Measurements from ENCODE around the gene NUDT14. TPM values are rescaled to one million over a fixed set of nuclear protein-coding genes. Genes with fewer than 3 reads are reported as not detected.

The NUDT14 gene
- total RNA-seq, 1 donor from 2014 or later = 5.5 TPM

DNA sequence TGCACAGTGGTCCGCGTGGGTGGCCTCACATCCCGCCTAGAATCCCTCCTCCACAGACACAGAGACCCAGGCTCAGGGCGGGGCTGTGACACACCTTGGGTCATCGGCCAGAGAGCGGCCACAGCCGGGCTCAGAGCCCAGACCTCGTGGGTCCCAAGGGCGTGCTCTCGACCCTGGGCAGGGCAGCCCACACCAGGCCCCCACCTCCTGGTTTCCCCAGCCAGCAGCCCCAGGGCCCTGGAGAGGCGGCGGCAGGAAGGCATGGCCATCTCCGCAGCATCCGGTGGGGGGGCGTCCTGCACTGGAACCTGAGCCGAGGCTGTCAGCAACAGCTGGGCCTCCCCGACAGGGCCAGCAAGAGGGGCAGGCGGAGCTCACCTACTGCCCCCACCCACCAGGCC is 27.8 kb downstream of the NUDT14 start:
- Histone ChIP-seq H3F3A (ENCODE audit: low read depth) (no peaks in the 10 kb centered on the region), H3K36me3 (no peaks in the 10 kb centered on the region), H3K9me3 (ENCODE audit: low read depth) (no peaks in the 10 kb centered on the region), H3K4me3 (no peak overlapping the region), H3K4me1 (peaks cover 9% of the 10 kb centered on the region), H2AFZ (replicated peaks) (no peak overlapping the region), H3K27me3 (no peaks in the 10 kb centered on the region), H3K9ac (no peak overlapping the region), H3K27ac (no peak overlapping the region), H3K4me2 (no peak overlapping the region), H4K20me1 (ENCODE audit: low read depth) (no peaks in the 10 kb centered on the region), H3K79me2 (ENCODE audit: low read depth) (no peaks in the 10 kb centered on the region)
- Mint-ChIP-seq H3K27me3 (ENCODE audit: insufficient read depth, low read depth) (no peaks in the 10 kb centered on the region), H3K36me3 (no peaks in the 10 kb centered on the region), H3K4me1 (no peaks in the 10 kb centered on the region), H3K9me3 (no peaks in the 10 kb centered on the region), H3K27ac (no peak overlapping the region), H3K4me3 (no peak overlapping the region)
- no peak for DNase-seq (ENCODE audit: low spot score)
- TF ChIP-seq EZH2phosphoT487 (IDR thresholded peaks at IDR 0.05) = no peak
- no peak for TF ChIP-seq EZH2 (IDR thresholded peaks at IDR 0.05)

DNA sequence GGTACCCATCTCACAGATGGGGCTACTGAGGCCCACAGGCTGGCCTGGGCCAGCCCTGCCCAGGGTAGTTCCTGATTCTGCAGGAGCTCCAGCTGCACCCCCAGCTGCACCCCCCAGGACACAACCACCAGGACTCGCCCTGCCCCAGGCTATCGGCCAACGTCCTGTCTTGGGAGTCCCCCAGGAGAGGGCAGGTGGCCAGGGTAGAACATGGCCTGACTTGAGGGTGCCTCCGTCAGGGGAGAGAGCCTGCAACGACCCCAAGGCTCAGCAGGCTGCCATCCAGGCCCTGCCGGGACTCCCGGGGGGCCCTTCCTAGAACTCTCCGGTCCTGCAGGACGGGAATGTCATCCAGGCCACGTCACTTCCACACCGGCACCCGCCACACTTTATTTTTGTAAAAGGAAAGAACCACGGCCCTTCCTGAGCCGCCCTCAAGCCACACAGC is 28.3 kb downstream of the NUDT14 start:
- Histone ChIP-seq H3K9me3 (ENCODE audit: low read depth) (no peaks in the 10 kb centered on the region), H2AFZ (replicated peaks) (no peak overlapping the region), H3K4me2 (no peak overlapping the region), H3K4me1 (peaks cover 9% of the 10 kb centered on the region), H3K9ac (no peak overlapping the region), H3K79me2 (ENCODE audit: low read depth) (no peaks in the 10 kb centered on the region), H3K27me3 (no peaks in the 10 kb centered on the region), H3K27ac (no peak overlapping the region), H3K4me3 (no peak overlapping the region), H3F3A (ENCODE audit: low read depth) (no peaks in the 10 kb centered on the region), H3K36me3 (no peaks in the 10 kb centered on the region), H4K20me1 (ENCODE audit: low read depth) (no peaks in the 10 kb centered on the region)
- H3K36me3 Mint-ChIP-seq = no peaks in the 10 kb centered on the region
- DNase-seq (ENCODE audit: low spot score) = no peak
- no peak overlapping the region for H3K27ac Mint-ChIP-seq
- H3K27me3 Mint-ChIP-seq (ENCODE audit: insufficient read depth, low read depth) = no peaks in the 10 kb centered on the region
- TF ChIP-seq EZH2phosphoT487 (IDR thresholded peaks at IDR 0.05) (no peak), EZH2 (IDR thresholded peaks at IDR 0.05) (no peak)
- TF ChIP-seq, protein P1, sequence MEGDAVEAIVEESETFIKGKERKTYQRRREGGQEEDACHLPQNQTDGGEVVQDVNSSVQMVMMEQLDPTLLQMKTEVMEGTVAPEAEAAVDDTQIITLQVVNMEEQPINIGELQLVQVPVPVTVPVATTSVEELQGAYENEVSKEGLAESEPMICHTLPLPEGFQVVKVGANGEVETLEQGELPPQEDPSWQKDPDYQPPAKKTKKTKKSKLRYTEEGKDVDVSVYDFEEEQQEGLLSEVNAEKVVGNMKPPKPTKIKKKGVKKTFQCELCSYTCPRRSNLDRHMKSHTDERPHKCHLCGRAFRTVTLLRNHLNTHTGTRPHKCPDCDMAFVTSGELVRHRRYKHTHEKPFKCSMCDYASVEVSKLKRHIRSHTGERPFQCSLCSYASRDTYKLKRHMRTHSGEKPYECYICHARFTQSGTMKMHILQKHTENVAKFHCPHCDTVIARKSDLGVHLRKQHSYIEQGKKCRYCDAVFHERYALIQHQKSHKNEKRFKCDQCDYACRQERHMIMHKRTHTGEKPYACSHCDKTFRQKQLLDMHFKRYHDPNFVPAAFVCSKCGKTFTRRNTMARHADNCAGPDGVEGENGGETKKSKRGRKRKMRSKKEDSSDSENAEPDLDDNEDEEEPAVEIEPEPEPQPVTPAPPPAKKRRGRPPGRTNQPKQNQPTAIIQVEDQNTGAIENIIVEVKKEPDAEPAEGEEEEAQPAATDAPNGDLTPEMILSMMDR (IDR thresholded peaks at IDR 0.05) = no peak
- no peaks in the 10 kb centered on the region for H3K4me1 Mint-ChIP-seq
- no peaks in the 10 kb centered on the region for H3K9me3 Mint-ChIP-seq
- H3K4me3 Mint-ChIP-seq = no peak overlapping the region

DNA sequence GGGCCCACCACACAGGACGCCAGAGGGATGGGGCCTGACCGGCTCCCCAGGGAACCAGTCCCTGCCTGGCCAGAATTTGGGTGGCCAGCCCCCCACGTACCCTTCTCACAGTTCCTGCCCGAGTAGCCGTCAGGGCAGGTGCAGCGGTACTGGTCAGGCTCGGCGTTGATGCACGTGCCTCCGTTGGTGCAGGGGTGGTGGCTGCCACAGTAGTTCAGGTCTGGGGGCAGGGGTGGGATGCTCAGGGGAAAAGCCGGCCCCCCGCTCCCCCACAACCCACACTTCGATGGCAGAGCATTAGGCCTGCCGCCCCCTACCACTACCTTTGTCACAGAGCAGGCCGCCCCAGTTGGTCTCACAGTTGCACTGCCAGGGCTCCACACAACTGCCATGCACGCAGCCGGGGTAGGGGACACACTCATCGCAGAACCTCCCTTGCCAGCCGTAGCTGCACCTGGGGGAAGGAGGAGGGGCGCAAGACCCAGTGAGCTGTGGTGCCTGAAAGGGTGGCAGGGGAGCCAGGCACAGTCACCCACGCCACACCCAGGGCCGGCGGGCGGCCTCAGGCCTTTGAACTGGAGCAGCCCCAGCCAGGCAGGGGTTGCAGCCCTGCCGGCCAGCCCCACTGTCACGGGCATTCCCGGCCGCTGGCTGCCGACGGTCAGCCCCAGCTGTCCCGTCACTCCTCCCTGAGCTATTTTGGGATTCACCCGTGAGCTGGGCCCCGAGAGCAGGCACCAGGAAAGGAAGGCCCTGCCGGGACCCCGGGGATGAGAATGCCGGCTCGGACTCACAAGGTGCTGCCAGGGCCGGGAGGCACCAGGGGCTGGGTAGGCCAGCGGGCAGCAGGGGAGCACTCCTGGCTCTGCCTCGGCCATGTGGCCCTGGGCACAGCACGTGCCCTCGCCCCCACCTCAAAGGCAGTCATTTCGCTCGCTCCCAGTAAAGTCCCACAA is 29.0 kb downstream of the NUDT14 start:
- H3K9me3 Mint-ChIP-seq = no peaks in the 10 kb centered on the region
- H3F3A ChIP-seq (ENCODE audit: low read depth) = no peaks in the 10 kb centered on the region
- H2AFZ ChIP-seq (replicated peaks) = no peak overlapping the region
- no peak overlapping the region for H3K27ac Mint-ChIP-seq
- H3K4me3 ChIP-seq = no peak overlapping the region
- no peaks in the 10 kb centered on the region for H3K79me2 ChIP-seq (ENCODE audit: low read depth)
- H3K4me1 ChIP-seq = peaks cover 9% of the 10 kb centered on the region
- no peak overlapping the region for H3K9ac ChIP-seq
- H3K36me3 Mint-ChIP-seq = no peaks in the 10 kb centered on the region
- no peaks in the 10 kb centered on the region for H3K27me3 Mint-ChIP-seq (ENCODE audit: insufficient read depth, low read depth)
- no peaks in the 10 kb centered on the region for H3K27me3 ChIP-seq
- DNase-seq (ENCODE audit: low spot score) = no peak
- no peaks in the 10 kb centered on the region for H3K36me3 ChIP-seq
- H3K27ac ChIP-seq = no peak overlapping the region
- no peaks in the 10 kb centered on the region for H3K4me1 Mint-ChIP-seq
- H3K4me3 Mint-ChIP-seq = no peak overlapping the region
- no peaks in the 10 kb centered on the region for H3K9me3 ChIP-seq (ENCODE audit: low read depth)
- TF ChIP-seq, protein P1 (IDR thresholded peaks at IDR 0.05) = no peak
- TF ChIP-seq EZH2 (IDR thresholded peaks at IDR 0.05) (no peak), EZH2phosphoT487 (IDR thresholded peaks at IDR 0.05) (no peak)
- H3K4me2 ChIP-seq = no peak overlapping the region
- H4K20me1 ChIP-seq (ENCODE audit: low read depth) = no peaks in the 10 kb centered on the region
